Embryonic facial prominence (tissue), 1 donor: ENCODE data around the gene DPF3.

Experiments
- DNase-seq: peaks from one replicate; pipeline ENCODE4 v3.0.0-alpha.2; 2016; ENCODE audit errors: extremely low spot score

The DPF3 gene

GRCh38 chr14:72600551-72601330 lies 293.2 kb downstream of the DPF3 start:
- no peak for DNase-seq

GRCh38 chr14:72599579-72600470 lies 294.1 kb downstream of the DPF3 start:
- no peak for DNase-seq

GRCh38 chr14:72598306-72598705 lies 295.6 kb downstream of the DPF3 start:
- DNase-seq, result no peak

- DNase-seq, result no peak
These were observed 296.4 kb downstream of the DPF3 start for GRCh38 chr14:72597252-72598233.

- no peak for DNase-seq
These were observed 298.6 kb downstream of the DPF3 start for GRCh38 chr14:72595152-72595862.

- no peak for DNase-seq
These were observed 299.6 kb downstream of the DPF3 start for GRCh38 chr14:72594099-72594901.

- DNase-seq, result no peak
These were observed 302.5 kb downstream of the DPF3 start for GRCh38 chr14:72591391-72591790.

GRCh38 chr14:72590577-72590976 lies 303.3 kb downstream of the DPF3 start:
- no peak for DNase-seq

- no peak for DNase-seq
These were observed 304.2 kb downstream of the DPF3 start for GRCh38 chr14:72589652-72590051.

- DNase-seq, result no peak
These were observed 305.4 kb downstream of the DPF3 start for GRCh38 chr14:72588521-72588920.

GRCh38 chr14:72583316-72584272 lies 310.3 kb downstream of the DPF3 start:
- no peak for DNase-seq

- no peak for DNase-seq
These were observed 311.3 kb downstream of the DPF3 start for GRCh38 chr14:72582582-72582981.

- DNase-seq, result no peak
These were observed 315.4 kb downstream of the DPF3 start for GRCh38 chr14:72578514-72578913.

- no peak for DNase-seq
These were observed 316.4 kb downstream of the DPF3 start for GRCh38 chr14:72577521-72577920.

GRCh38 chr14:72576258-72576657 lies 317.6 kb downstream of the DPF3 start:
- DNase-seq, result no peak

GRCh38 chr14:72574715-72575114 lies 319.2 kb downstream of the DPF3 start:
- no peak for DNase-seq

- no peak for DNase-seq
These were observed 320.0 kb downstream of the DPF3 start for GRCh38 chr14:72573725-72574417.
